BJ (cell line): ENCODE data around the gene AVPR2. TPM values are rescaled to one million over a fixed set of nuclear protein-coding genes. Genes with fewer than 3 reads are reported as not detected.

Source experiments
- CTCF ChIA-PET: fragments of 350-600 bp; formaldehyde crosslinking; extraction: SDS; loops from one replicate; lab custom pipeline; 2021; ENCODE audit warnings: antibody characterized with exemption, inconsistent platforms; lab: Yijun Ruan, JAX
- POLR2A ChIA-PET: fragments of 300-600 bp; sonication (Branson Sonifier 250); formaldehyde crosslinking; extraction: SDS; loops from one replicate; lab custom pipeline; 2021; ENCODE audit warnings: antibody characterized with exemption; lab: Charles Lee
- DNase-seq: peaks from one replicate; pipeline ENCODE4 v3.0.0-alpha.2; 2011; ENCODE audit warnings: low read depth
- H3K27me3 ChIP-seq: 2 replicates; pipeline ENCODE4 v1.6.0; 2011; ENCODE audit warnings: low read length; ENCODE audit not compliant: control insufficient read depth, insufficient read depth
- H3K36me3 ChIP-seq: 2 replicates; pipeline ENCODE4 v1.5.1; 2011; ENCODE audit warnings: low read length; ENCODE audit not compliant: control insufficient read depth, insufficient read depth
- H3K4me3 ChIP-seq: 2 replicates; pipeline ENCODE4 v1.5.1; 2011; ENCODE audit warnings: low read depth, mild to moderate bottlenecking, control low read depth, low read length
- CTCF ChIP-seq: IDR thresholded peaks from 2 replicates; pipeline ENCODE4 v1.5.1; 2011; ENCODE audit warnings: low read depth, mild to moderate bottlenecking, control low read depth, inconsistent platforms, low read length, moderate library complexity; ENCODE audit not compliant: insufficient read depth
- polyA plus RNA-seq: library from polyadenylated mRNA; depleted of rRNA; stranded (reverse); fragments of >200 nt; gene quantifications from 2 replicates; pipeline ENCODE4 v1.2.3, GENCODE V29; 2011

Gene AVPR2
- polyA plus RNA-seq, 1 experiment = not detected

DNA sequence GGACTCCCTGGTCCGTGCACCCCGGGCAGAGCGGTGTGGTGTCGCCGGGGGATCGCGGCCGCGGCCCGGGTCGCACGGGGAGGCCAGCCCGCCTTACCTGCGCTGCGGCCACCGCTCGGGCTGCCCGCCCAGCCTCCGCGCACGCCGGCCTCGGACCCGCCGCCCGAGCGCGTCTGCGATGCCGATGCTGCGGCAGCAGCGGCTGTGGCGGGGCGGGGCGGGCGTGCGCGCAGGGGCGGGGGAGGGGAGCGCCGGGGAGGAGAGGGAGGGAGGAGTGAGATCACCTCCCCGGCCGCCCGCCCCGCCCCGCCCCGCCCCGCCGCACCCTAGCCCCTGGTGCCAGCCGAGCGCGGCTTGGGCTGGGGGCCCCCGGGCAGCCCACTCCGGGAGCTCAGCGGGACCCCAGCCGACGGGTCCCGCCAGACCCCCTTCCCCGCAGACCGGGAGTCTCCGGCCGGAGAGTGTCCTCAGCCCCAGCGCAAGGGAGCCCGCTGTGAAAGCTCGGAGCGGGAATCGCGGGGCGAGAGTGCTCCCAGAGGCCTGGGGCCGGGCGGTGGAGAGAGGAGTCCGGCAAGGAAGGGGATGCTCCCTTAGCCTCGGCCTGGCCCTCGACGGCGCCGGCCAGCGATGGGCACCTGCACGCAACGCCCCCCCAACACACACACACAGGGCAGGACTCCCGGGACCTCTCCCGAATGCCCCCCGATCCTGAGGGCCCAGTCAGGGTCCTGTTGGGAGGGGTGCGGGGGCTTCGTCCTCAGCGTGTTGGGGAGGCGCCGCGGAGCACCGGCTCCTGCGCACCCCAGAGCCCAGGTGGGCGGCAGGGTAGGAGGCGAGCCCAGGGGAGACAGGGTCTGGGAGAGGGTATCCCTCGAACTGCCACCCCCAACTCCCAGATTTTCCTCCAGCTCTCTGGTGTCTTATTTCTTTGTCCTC is 18.2 kb upstream of the AVPR2 start, which contains the start of gene L1CAM:
L1CAM (minus strand) TSS at position 206 of the 936 bp plus-strand sequence. CDS start 10,337 bp downstream, outside the sequence.
- peaks cover 1% of the 10 kb centered on the region; the same call in 1 of the 2 replicates for H3K36me3 ChIP-seq
- CTCF ChIA-PET = interaction anchor here (1.0 kb wide), 1 partner anchor 14 kb away, joined by 4 read pairs; no protein-coding TSS in a partner anchor
- DNase-seq = no peak
- POLR2A ChIA-PET = no interaction called here
- no peaks in the 10 kb centered on the region for H3K27me3 ChIP-seq
- no peak for TF ChIP-seq CTCF
- H3K4me3 ChIP-seq = peak within 1 kb of the TSS; percentile 56

- Histone ChIP-seq H3K36me3 (no peaks in the 10 kb centered on the region), H3K4me3 (no peak overlapping the region), H3K27me3 (no peaks in the 10 kb centered on the region)
- DNase-seq = no peak
- CTCF ChIA-PET = interaction anchor here (1.0 kb wide), 1 partner anchor 13 kb away, joined by 4 read pairs; no protein-coding TSS in a partner anchor
- POLR2A ChIA-PET = no interaction called here
- no peak for TF ChIP-seq CTCF
These were observed 17.6 kb upstream of the AVPR2 start for GRCh38 chrX:153886915-153887314.

DNA sequence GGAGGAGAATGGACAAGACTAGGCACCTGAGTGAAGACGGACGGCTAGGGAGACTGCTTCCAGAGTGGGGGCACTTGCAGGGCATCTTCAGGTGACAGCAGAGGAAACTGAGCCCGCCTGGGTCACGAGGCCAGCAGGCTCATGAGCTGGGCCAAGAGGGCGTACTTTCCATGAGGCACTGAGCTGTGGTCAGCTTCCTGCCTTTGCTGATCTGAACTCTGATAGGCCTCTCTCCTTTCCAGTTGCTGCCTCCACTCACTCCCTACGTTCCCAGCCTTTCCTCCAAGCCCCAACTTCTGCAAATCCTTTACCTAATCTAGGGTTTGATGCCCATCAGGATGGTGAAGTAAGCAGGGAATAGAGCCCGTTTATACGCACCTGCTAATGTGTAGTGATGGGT is 17.1 kb upstream of the AVPR2 start:
- CTCF ChIA-PET = interaction anchor here (1.0 kb wide), 1 partner anchor 13 kb away, joined by 4 read pairs; no protein-coding TSS in a partner anchor
- TF ChIP-seq CTCF = no peak
- Histone ChIP-seq H3K36me3 (no peaks in the 10 kb centered on the region), H3K27me3 (no peaks in the 10 kb centered on the region), H3K4me3 (no peak overlapping the region)
- POLR2A ChIA-PET = no interaction called here
- no peak for DNase-seq

DNA sequence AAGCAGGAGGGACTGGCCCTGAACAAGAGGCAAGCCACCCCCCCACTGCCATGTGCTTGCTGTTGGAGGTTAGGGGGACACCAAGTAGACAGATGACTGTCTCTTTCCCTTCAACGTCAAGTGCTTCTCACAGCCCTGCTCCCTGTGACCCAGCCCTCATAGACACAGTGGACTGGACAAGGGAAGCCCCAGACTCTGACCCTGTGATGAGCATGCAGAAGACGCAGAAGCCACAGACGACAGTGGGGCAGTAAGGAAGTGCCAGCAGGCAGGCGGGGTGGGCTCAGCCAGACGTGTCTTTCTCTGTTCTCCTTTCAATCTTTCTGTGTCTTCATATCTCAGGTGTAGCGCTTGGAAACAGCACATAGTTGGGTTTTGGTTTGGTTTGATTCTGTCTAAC is 16.1 kb upstream of the AVPR2 start:
- TF ChIP-seq CTCF = no peak
- POLR2A ChIA-PET = no interaction called here
- CTCF ChIA-PET = no interaction called here
- no peak overlapping the region for H3K4me3 ChIP-seq
- no peaks in the 10 kb centered on the region for H3K36me3 ChIP-seq
- no peak for DNase-seq
- H3K27me3 ChIP-seq = no peaks in the 10 kb centered on the region

DNA sequence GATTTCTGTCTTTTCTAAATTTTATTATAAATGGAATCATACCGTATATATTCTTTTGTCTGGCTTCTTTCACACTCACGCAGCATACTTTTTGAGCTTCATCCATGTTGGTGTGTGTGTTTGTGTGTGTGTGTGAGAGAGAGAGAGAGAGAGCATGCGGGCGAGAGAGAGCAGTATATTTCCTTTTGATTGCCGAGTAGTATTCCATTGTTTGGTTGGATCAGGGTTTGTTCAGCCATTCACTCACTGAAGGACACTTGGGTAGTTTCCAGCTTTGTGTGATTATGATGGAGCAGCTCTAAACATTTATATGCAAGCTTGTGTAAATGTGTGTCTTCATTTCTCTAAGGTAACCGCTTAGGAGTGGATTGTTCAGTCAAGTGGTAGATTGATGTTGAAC is 15.3 kb upstream of the AVPR2 start:
- ChIA-PET CTCF (no interaction called here), POLR2A (no interaction called here)
- Histone ChIP-seq H3K27me3 (no peaks in the 10 kb centered on the region), H3K4me3 (no peak overlapping the region), H3K36me3 (no peaks in the 10 kb centered on the region)
- no peak for DNase-seq
- no peak for TF ChIP-seq CTCF
